Measurements from ENCODE around the gene SLC25A21.
"Not testable (repeated sequence)": the region's sequence is repeated elsewhere in the genome, so short reads cannot be mapped to it uniquely, and the experiment has no call there.

Gene SLC25A21

GRCh38 chr14:36720657-36721056 is 451.7 kb downstream of the SLC25A21 start:
- peaks cover 1% of the 10 kb centered on the region; the same call in 1 of the 2 replicates for H3K4me1 ChIP-seq (ENCODE audit: control insufficient read depth, insufficient read depth, low read length)
- no peak overlapping the region for H3K27ac ChIP-seq (ENCODE audit: low read length)
- no peaks in the 10 kb centered on the region for H3K9me3 ChIP-seq (ENCODE audit: control insufficient read depth, insufficient read depth, low read length)
- no peak overlapping the region for H3K4me3 ChIP-seq (ENCODE audit: low read length)
- no peaks in the 10 kb centered on the region for H3K36me3 ChIP-seq (ENCODE audit: control insufficient read depth, insufficient read depth, low read length)
- no CpG with 5 or more reads among the region's 2 CpGs for WGBS (ENCODE audit: insufficient coverage, insufficient read length)
- no peak for DNase-seq (ENCODE audit: low read depth, low spot score)
- H3K27me3 ChIP-seq (ENCODE audit: control insufficient read depth, insufficient read depth, low read length): no peaks in the 10 kb centered on the region

GRCh38 chr14:36719823-36720222 is 452.6 kb downstream of the SLC25A21 start:
- no peak for DNase-seq (ENCODE audit: low read depth, low spot score)
- H3K9me3 ChIP-seq (ENCODE audit: control insufficient read depth, insufficient read depth, low read length): no peaks in the 10 kb centered on the region
- H3K27me3 ChIP-seq (ENCODE audit: control insufficient read depth, insufficient read depth, low read length): no peaks in the 10 kb centered on the region
- H3K4me3 ChIP-seq (ENCODE audit: low read length): no peak overlapping the region
- H3K36me3 ChIP-seq (ENCODE audit: control insufficient read depth, insufficient read depth, low read length): no peaks in the 10 kb centered on the region
- peaks cover 1% of the 10 kb centered on the region; the same call in 1 of the 2 replicates for H3K4me1 ChIP-seq (ENCODE audit: control insufficient read depth, insufficient read depth, low read length)
- H3K27ac ChIP-seq (ENCODE audit: low read length): no peak overlapping the region
- WGBS (ENCODE audit: insufficient coverage, insufficient read length): no CpG with 5 or more reads among the region's 7 CpGs

GRCh38 chr14:36718216-36718615 is 454.2 kb downstream of the SLC25A21 start:
- Histone ChIP-seq H3K36me3 (ENCODE audit: control insufficient read depth, insufficient read depth, low read length) (no peaks in the 10 kb centered on the region), H3K27me3 (ENCODE audit: control insufficient read depth, insufficient read depth, low read length) (no peaks in the 10 kb centered on the region), H3K27ac (ENCODE audit: low read length) (no peak overlapping the region), H3K9me3 (ENCODE audit: control insufficient read depth, insufficient read depth, low read length) (no peaks in the 10 kb centered on the region), H3K4me3 (ENCODE audit: low read length) (no peak overlapping the region), H3K4me1 (ENCODE audit: control insufficient read depth, insufficient read depth, low read length) (no peaks in the 10 kb centered on the region)
- no peak for DNase-seq (ENCODE audit: low read depth, low spot score)
- no CpG with 5 or more reads among the region's 1 CpG for WGBS (ENCODE audit: insufficient coverage, insufficient read length)

- H3K27me3 ChIP-seq (ENCODE audit: control insufficient read depth, insufficient read depth, low read length): no peaks in the 10 kb centered on the region
- WGBS (ENCODE audit: insufficient coverage, insufficient read length): no CpG with 5 or more reads among the region's 5 CpGs
- no peak for DNase-seq (ENCODE audit: low read depth, low spot score)
These were observed 455.0 kb downstream of the SLC25A21 start for GRCh38 chr14:36717363-36717762.

GRCh38 chr14:36716614-36717184 is 455.7 kb downstream of the SLC25A21 start:
- no peaks in the 10 kb centered on the region for H3K27me3 ChIP-seq (ENCODE audit: control insufficient read depth, insufficient read depth, low read length)
- WGBS (ENCODE audit: insufficient coverage, insufficient read length): no CpG with 5 or more reads among the region's 7 CpGs
- DNase-seq (ENCODE audit: low read depth, low spot score): no peak

More at GRCh38 chr14:36717363-36717762, 455.0 kb downstream of the SLC25A21 start:
- Histone ChIP-seq H3K27ac (ENCODE audit: low read length) (no peak overlapping the region), H3K9me3 (ENCODE audit: control insufficient read depth, insufficient read depth, low read length) (no peaks in the 10 kb centered on the region), H3K36me3 (ENCODE audit: control insufficient read depth, insufficient read depth, low read length) (no peaks in the 10 kb centered on the region), H3K4me3 (ENCODE audit: low read length) (no peak overlapping the region), H3K4me1 (ENCODE audit: control insufficient read depth, insufficient read depth, low read length) (no peaks in the 10 kb centered on the region)

GRCh38 chr14:36713960-36714703 is 458.3 kb downstream of the SLC25A21 start:
- H3K27me3 ChIP-seq (ENCODE audit: control insufficient read depth, insufficient read depth, low read length): no peaks in the 10 kb centered on the region
- no peaks in the 10 kb centered on the region for H3K36me3 ChIP-seq (ENCODE audit: control insufficient read depth, insufficient read depth, low read length)
- DNase-seq (ENCODE audit: low read depth, low spot score): no peak
- H3K4me1 ChIP-seq (ENCODE audit: control insufficient read depth, insufficient read depth, low read length): no peaks in the 10 kb centered on the region
- H3K9me3 ChIP-seq (ENCODE audit: control insufficient read depth, insufficient read depth, low read length): no peaks in the 10 kb centered on the region
- H3K27ac ChIP-seq (ENCODE audit: low read length): no peak overlapping the region
- no peak overlapping the region for H3K4me3 ChIP-seq (ENCODE audit: low read length)
- no CpG with 5 or more reads among the region's 4 CpGs for WGBS (ENCODE audit: insufficient coverage, insufficient read length)

More at GRCh38 chr14:36716614-36717184, 455.7 kb downstream of the SLC25A21 start:
- H3K9me3 ChIP-seq (ENCODE audit: control insufficient read depth, insufficient read depth, low read length): no peaks in the 10 kb centered on the region
- no peaks in the 10 kb centered on the region for H3K36me3 ChIP-seq (ENCODE audit: control insufficient read depth, insufficient read depth, low read length)
- H3K27ac ChIP-seq (ENCODE audit: low read length): no peak overlapping the region
- no peaks in the 10 kb centered on the region for H3K4me1 ChIP-seq (ENCODE audit: control insufficient read depth, insufficient read depth, low read length)
- no peak overlapping the region for H3K4me3 ChIP-seq (ENCODE audit: low read length)

GRCh38 chr14:36707570-36707969 is 464.8 kb downstream of the SLC25A21 start:
- no peaks in the 10 kb centered on the region for H3K36me3 ChIP-seq (ENCODE audit: control insufficient read depth, insufficient read depth, low read length)
- H3K4me3 ChIP-seq (ENCODE audit: low read length): no peak overlapping the region
- no peaks in the 10 kb centered on the region for H3K4me1 ChIP-seq (ENCODE audit: control insufficient read depth, insufficient read depth, low read length)
- no peaks in the 10 kb centered on the region for H3K27me3 ChIP-seq (ENCODE audit: control insufficient read depth, insufficient read depth, low read length)
- DNase-seq (ENCODE audit: low read depth, low spot score): no peak
- no peak overlapping the region for H3K27ac ChIP-seq (ENCODE audit: low read length)
- H3K9me3 ChIP-seq (ENCODE audit: control insufficient read depth, insufficient read depth, low read length): no peaks in the 10 kb centered on the region

- Histone ChIP-seq H3K9me3 (ENCODE audit: control insufficient read depth, insufficient read depth, low read length) (no peaks in the 10 kb centered on the region), H3K27me3 (ENCODE audit: control insufficient read depth, insufficient read depth, low read length) (no peaks in the 10 kb centered on the region), H3K27ac (ENCODE audit: low read length) (no peak overlapping the region), H3K4me3 (ENCODE audit: low read length) (no peak overlapping the region), H3K4me1 (ENCODE audit: control insufficient read depth, insufficient read depth, low read length) (no peaks in the 10 kb centered on the region), H3K36me3 (ENCODE audit: control insufficient read depth, insufficient read depth, low read length) (no peaks in the 10 kb centered on the region)
- WGBS (ENCODE audit: insufficient coverage, insufficient read length): no CpG with 5 or more reads among the region's 2 CpGs
- no peak for DNase-seq (ENCODE audit: low read depth, low spot score)
These were observed 469.9 kb downstream of the SLC25A21 start for GRCh38 chr14:36702474-36702873.

- Histone ChIP-seq H3K27me3 (ENCODE audit: control insufficient read depth, insufficient read depth, low read length) (no peaks in the 10 kb centered on the region), H3K4me1 (ENCODE audit: control insufficient read depth, insufficient read depth, low read length) (no peaks in the 10 kb centered on the region), H3K27ac (ENCODE audit: low read length) (no peak overlapping the region), H3K9me3 (ENCODE audit: control insufficient read depth, insufficient read depth, low read length) (no peaks in the 10 kb centered on the region), H3K4me3 (ENCODE audit: low read length) (no peak overlapping the region), H3K36me3 (ENCODE audit: control insufficient read depth, insufficient read depth, low read length) (no peaks in the 10 kb centered on the region)
- WGBS (ENCODE audit: insufficient coverage, insufficient read length): no CpG with 5 or more reads among the region's 1 CpG
- DNase-seq (ENCODE audit: low read depth, low spot score): no peak
These were observed 471.3 kb downstream of the SLC25A21 start for GRCh38 chr14:36701132-36701531.

GRCh38 chr14:36700651-36701050 is 471.8 kb downstream of the SLC25A21 start:
- Histone ChIP-seq H3K4me1 (ENCODE audit: control insufficient read depth, insufficient read depth, low read length) (no peaks in the 10 kb centered on the region), H3K4me3 (ENCODE audit: low read length) (no peak overlapping the region), H3K27me3 (ENCODE audit: control insufficient read depth, insufficient read depth, low read length) (no peaks in the 10 kb centered on the region), H3K36me3 (ENCODE audit: control insufficient read depth, insufficient read depth, low read length) (no peaks in the 10 kb centered on the region), H3K9me3 (ENCODE audit: control insufficient read depth, insufficient read depth, low read length) (no peaks in the 10 kb centered on the region), H3K27ac (ENCODE audit: low read length) (no peak overlapping the region)
- no CpG with 5 or more reads among the region's 1 CpG for WGBS (ENCODE audit: insufficient coverage, insufficient read length)
- no peak for DNase-seq (ENCODE audit: low read depth, low spot score)

GRCh38 chr14:36699420-36699819 is 473.0 kb downstream of the SLC25A21 start:
- DNase-seq (ENCODE audit: low read depth, low spot score); H3K27me3 ChIP-seq (ENCODE audit: control insufficient read depth, insufficient read depth, low read length); H3K4me1 ChIP-seq (ENCODE audit: control insufficient read depth, insufficient read depth, low read length); H3K36me3 ChIP-seq (ENCODE audit: control insufficient read depth, insufficient read depth, low read length); H3K27ac ChIP-seq (ENCODE audit: low read length); H3K4me3 ChIP-seq (ENCODE audit: low read length); H3K9me3 ChIP-seq (ENCODE audit: control insufficient read depth, insufficient read depth, low read length): not testable (repeated sequence)
- WGBS (ENCODE audit: insufficient coverage, insufficient read length): no CpG with 5 or more reads among the region's 7 CpGs
